Measurements from ENCODE around the gene KCNJ10.

KCNJ10 gene

DNA sequence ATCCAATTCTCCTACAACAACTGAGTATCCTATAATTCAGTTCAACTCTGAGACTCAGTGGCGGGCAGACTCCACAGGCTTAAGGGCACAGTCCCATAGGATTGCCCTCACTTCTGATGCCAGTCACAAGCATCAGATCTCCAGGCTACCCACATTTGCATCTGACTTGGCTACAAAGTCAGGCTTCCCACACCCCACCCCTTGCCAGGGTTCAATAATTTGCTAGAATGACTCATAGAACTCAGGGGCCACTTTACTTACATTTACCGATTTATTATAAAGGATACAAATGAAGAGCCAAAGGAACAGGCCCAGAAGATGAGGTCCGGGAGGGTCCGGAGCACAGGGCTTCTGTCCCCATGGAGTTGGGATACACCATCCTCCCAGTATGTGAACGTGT, 80.0 kb downstream of the KCNJ10 start:
- no peak for DNase-seq (ENCODE audit: low read depth)

GRCh38 chr1:159989581-159989980, 80.4 kb downstream of the KCNJ10 start:
- DNase-seq (ENCODE audit: low read depth), result no peak

DNA sequence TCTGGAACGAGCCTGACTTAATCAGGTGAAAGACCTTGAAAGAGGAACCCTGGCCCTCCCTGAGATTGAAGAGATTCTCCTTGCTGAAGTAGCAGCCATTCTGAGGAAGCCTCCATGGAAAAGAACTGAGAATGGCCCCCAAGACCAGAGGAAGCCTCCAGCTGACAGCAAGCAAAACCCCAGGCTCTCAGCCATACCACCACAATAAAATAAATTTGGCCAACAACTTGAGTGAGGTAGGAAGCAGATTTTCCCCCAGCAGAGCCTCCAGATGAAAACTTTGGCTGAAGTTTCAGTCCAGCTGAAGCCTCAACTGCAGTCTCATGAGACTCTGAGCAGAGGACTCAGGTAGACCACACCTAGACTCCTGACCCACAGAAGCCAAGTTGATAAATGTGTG, 82.0 kb downstream of the KCNJ10 start:
- no peak for DNase-seq (ENCODE audit: low read depth)

DNA sequence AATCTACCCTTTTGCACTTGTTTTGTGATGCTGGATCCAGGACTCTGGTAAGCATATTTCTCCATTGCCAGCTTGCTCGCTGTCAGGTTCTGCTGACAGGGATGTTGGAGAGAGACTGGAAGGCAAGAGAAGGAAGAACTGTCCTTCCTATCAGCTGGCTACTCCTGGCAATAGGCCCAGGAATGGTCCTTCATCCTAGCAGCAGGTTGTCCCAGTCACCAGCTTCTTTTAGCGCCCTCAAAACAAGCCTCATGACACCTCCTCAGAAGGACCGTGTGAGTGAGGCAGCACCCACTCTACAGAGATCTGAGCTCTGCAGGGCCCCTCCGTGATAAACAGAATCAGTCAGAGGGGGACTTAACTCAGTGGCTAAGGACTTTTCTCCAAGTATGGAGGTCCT, 82.8 kb downstream of the KCNJ10 start:
- no peak for DNase-seq (ENCODE audit: low read depth)

- DNase-seq (ENCODE audit: low read depth), result no peak
Observed at GRCh38 chr1:159986531-159986930, 83.4 kb downstream of the KCNJ10 start.

DNA sequence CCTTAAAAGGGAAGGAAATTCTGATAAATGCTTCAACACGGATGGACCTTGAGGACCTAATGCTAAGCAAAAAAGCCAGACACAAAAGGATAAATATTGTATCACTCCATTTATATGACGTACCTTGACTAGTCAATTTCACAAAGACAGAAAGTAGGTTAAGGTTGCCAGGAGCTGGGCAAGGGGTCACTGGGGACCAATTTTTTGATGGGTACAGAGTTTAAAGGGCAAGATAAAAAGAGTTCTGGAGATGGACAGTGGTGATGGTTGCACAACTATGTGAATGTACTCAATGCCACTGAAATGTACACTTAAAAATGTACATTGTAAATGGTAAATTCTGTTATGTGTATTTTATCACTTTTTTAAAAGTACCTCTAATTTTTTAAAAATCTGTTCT, 83.9 kb downstream of the KCNJ10 start:
- no peak for DNase-seq (ENCODE audit: low read depth)

GRCh38 chr1:159985473-159985872, 84.5 kb downstream of the KCNJ10 start:
- no peak for DNase-seq (ENCODE audit: low read depth)

GRCh38 chr1:159983681-159984080, 86.3 kb downstream of the KCNJ10 start:
- no peak for DNase-seq (ENCODE audit: low read depth)

- DNase-seq (ENCODE audit: low read depth), result no peak
Observed at GRCh38 chr1:159982280-159982679, 87.7 kb downstream of the KCNJ10 start.

DNA sequence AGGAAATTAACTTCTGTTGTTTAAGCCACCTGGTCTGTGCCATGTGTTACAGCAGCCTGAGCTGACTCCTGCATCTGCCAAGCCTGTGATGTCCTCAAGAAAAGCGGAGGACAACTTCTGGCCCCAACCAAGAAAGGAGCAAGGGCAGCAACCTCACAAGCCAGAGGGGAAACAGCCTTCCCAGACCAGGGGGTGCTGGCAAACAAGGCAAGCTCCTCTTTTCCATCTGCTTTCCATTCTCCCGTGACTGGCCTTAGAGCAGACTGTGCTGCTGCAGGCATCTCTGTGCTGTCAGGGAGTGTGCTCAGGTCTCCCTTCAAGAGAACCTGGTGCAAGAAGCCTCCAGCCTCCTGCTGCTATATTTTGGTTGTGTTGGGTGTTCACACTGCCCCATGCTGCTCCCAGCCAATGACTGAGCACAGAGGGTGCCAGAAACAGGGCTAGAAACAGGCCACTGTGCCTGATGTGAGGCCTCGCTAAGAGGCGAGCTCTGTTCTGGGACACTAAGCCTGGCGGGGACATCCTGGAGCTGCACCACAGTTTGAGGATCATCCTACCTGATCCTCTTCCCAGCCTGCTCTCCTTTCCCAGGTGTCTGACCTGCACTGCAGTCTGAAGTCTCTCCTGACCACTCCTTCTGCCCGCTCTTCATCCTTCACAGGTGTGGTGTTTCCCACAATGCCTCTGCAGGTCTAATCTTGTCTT, 88.5 kb downstream of the KCNJ10 start:
- no peak for DNase-seq (ENCODE audit: low read depth)

- no peak for DNase-seq (ENCODE audit: low read depth)
Observed at GRCh38 chr1:159980786-159981185, 89.2 kb downstream of the KCNJ10 start.

DNA sequence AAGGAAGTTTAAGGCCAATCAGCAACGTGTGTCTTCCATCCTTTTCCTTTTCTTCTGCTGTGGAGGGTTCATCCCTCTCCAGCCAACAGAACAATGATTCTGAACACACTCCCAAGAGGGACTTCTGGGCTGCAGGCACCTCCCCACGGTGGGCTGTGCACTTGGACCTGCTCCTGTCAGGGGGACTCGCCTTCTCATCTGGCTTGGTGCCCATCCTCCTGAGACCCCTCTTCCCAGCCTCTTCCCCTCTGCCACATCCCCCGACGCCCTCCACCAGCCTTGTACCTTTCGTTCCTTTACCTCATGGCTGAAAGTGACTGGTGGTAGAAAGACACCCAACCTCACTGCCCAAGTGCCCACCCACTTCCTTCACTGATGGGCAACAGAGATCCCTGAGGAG, 89.9 kb downstream of the KCNJ10 start:
- DNase-seq (ENCODE audit: low read depth), result no peak

- DNase-seq (ENCODE audit: low read depth), result no peak
Observed at GRCh38 chr1:159979257-159979656, 90.7 kb downstream of the KCNJ10 start.

GRCh38 chr1:159978107-159978398, 91.9 kb downstream of the KCNJ10 start:
- DNase-seq (ENCODE audit: low read depth), result no peak

- DNase-seq (ENCODE audit: low read depth), result no peak
Observed at GRCh38 chr1:159977364-159978106, 92.4 kb downstream of the KCNJ10 start.

DNA sequence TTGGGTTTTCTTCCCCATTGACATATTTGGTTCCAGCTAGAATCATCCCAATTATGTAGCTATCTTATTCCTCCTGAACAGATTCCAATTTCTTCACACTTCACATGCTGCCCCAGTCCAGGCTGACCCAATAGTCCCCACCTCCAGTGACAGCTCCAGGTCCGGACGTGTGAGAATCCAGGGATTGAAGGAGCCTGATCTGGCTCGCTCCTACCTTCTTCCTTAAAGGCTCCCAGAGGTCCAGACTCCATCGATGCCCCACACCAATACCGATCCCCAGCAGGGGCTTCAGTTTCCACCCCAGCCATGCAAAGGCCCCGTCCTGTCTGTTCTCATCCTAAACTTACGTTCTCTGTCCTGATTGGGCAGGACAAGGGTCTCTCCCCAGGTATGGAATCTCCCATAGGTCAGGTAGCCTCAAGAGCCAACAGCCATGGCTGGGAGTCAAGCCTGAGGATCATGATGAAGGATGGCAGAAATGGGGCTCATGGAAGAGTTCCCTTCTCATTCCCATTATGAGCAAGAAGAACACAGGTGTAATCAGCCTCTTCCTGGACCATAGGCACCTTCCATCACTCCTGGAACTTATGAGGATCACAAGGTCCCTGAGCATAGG, 95.5 kb downstream of the KCNJ10 start:
- no peak for DNase-seq (ENCODE audit: low read depth)

- DNase-seq (ENCODE audit: low read depth), result no peak
Observed at GRCh38 chr1:159973350-159973940, 96.5 kb downstream of the KCNJ10 start.

DNA sequence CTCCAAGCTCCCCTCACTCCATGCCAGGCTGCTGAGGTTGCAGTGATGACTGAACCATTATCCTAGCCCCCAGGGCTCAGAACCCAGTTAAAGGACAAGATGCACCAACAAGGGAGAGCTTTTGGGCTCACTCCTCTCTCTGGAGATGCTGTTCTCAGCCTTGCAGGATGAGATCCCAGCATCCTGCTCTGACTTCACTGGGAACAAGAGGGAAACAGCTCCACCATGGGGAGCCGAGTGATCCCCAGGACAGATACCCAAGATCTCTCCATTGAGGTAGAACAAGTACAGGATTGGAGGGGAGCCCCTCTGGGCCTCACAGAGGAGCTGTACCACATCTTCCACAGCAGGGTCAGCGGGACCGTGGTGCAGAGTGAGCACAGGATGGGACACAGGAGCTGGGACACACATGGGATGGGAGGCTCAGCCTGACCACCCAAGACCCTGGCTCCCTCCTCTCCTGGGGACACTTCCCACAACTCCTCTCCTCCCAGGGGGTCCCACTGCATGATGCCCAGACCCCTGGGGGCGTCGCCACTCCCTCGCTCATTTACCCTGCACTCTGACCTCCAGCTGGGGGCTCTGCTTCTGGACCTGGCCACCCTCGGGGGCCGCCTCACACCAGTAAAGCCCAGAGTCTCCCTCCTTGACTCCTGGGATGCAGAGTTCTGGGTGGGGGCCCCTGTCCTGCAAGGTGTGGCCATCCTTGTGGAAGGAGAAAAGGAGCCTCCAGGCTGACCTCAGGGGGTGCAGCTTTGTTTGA, 97.3 kb downstream of the KCNJ10 start:
- DNase-seq (ENCODE audit: low read depth), result no peak

DNA sequence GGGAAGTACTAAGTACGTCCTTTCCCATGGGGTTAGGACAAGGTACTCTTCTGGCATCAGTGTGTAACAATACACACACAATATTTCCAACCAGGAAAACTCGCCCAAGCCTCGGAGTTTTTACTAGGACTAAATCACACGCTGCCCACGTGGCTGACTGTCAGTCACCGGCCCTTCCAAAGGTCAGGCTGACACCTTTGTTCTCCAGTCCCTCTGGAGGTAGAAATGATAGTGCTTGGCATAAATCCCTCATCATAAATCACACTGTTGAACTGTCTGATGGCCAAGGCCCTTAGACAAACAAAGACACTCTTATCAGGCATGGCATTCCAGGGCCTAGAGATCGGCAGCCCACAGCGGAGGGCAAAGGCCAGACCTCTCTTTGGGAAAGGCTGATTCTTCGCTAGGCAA, 99.0 kb downstream of the KCNJ10 start:
- no peak for DNase-seq (ENCODE audit: low read depth)

DNA sequence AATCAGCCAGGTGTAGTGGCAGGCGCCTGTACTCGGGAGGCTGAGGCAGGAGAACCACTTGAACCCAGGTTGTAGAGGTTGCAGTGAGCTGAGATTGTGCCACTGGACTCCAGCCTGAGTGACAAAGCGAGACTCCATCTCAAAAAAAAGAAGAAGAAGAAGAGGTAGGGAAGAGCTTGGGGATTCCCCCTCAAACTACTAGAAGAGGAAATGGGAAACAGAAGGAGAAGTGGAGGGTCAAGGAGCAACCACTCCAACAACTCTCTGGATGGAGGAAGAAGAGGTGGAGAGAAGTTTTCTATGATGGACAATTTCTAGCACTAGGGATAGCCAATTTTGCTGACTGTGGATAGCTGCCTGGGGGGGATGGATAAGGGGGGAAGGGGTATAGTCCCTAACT, 101.1 kb downstream of the KCNJ10 start:
- no peak for DNase-seq (ENCODE audit: low read depth)

GRCh38 chr1:159965263-159965662, 104.7 kb downstream of the KCNJ10 start:
- no peak for DNase-seq (ENCODE audit: low read depth)

DNA sequence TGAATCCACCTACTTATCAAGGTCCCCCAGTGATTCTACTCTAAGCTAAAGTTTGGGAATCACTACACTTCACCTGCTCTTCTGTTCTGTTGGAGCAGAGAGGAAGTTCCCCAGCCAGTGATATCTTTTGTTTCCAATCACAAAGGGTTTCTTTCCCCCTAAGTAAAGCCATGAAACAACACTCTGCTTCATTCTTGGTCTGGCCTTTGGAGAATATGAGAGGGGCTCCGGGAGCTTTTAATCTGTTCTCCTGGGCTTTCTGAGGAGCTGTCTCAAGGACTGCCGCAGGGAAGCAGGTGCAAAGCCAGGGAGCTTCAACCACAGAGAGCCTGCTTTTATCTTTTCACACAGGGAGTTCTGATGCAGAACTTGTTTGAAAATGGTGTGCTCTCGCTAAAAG, 105.8 kb downstream of the KCNJ10 start:
- DNase-seq (ENCODE audit: low read depth), result no peak

Data from activated T-helper 1 cell treated with Interleukin-2 at 50 U/mL for 16 hours (primary cell).